Right forelimb (tissue), 1 donor: Measurements from ENCODE around the gene MARCOL.

ENCODE experiments used
- DNase-seq: peaks from one replicate; pipeline ENCODE4 v3.0.0-alpha.2; 2018

Gene MARCOL

DNA sequence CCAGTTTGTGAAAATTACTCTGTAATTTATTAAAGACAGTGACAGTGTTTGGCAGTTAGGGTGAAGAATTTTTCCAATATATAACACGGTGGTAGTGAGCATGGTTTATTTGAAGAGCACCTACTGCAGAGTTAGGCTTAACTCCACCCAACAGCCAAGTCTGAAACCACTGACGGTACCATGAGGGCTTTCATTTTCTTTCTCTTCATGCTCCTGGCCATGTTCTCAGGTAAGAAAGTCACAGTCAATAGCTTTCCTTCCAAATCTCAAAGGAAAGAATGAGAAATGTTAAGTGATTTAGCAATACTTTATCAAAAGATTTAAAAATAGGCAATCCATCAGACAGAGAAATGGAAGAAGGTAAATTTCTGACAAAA lies at the start of gene MARCOL:
Gene MARCOL (plus strand): TSS at position 108 of the 377 bp plus-strand sequence. CDS start 73 bp downstream, at position 181.
- DNase-seq, result no peak

- DNase-seq, result no peak
These were observed 47.3 kb upstream of the MARCOL start for GRCh38 chr5:148191010-148191409.

GRCh38 chr5:148193202-148193601 lies 45.1 kb upstream of the MARCOL start:
- no peak for DNase-seq

DNA sequence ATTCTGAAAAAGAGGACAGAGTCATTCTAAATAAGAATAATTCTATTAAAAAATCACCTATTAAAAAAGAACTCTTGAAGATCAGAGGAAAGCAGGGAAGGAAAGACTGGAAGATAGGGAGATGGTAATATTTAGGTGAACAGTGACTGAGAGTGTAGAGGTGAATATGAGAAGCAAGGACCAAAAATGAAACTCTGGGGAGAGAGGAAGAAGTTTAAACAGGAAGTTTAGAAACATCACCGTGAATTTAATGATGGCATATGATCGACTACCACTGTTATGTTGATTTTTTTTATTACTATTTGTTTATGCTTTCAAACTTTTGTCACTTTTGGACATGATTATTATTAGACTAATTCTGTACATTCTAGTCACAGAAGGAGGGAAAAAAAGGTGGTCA lies 37.2 kb upstream of the MARCOL start:
- DNase-seq, result no peak

- DNase-seq, result no peak
These were observed 35.7 kb upstream of the MARCOL start, which contains the start of gene SPINK6 for GRCh38 chr5:148202531-148203203. TSS of gene SPINK6 (plus strand) at chr5:148203042. CDS start at chr5:148203097, 55 bp downstream.

DNA sequence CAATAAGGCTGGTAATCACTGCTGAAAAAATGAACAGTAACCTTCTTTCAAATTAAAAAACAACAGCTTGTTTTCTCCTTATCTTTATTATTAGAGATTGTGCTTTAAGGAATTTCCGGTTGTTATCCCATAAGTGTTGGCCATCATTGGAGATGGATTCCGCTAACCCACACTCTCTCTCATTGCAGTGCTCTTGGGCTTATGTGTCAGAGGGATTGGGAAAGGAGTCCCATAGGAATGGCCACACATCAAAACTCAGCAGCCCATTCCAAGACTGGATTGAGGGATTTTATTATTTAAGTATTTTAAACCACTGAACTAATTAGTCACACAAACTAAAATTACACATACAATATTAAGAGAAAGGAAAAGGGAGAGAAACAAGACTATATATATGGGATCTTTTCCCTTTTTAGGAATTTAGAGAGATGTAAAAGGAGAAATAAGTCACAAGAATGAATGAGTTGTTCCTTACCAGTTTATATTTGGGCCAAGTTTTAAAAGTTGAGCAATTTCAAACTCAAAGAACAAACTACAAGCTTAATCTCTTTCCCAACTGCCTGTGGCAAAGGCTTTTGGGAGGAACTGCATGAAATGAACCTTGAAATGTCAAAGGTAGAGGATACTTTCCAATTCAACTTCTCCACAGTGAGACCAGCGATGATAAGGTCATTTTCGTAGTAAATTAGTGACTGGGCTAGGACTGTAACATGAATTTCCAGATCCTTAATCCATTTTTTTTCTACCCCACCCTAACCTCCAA lies 33.1 kb upstream of the MARCOL start:
- no peak for DNase-seq

DNA sequence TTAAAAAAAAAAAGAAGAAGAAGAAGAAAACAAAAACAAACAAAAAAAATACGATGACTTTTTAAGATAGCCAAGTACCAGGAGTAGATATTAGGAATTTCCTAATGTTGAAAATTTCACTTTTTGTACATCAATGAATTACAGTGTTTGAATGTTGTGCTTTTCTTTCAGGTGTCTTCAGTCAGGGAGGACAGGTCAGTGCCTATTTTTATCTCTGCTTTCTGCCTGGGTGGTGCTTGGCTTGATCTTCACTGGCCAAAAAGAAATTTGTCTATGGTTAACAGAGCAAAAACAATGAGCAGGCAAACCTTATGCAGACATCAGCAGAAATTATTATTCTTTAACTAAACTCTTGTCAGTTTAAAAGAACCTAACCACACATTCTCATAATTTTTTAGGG lies 32.5 kb upstream of the MARCOL start:
- no peak for DNase-seq

GRCh38 chr5:148206620-148207019 lies 31.7 kb upstream of the MARCOL start:
- no peak for DNase-seq

DNA sequence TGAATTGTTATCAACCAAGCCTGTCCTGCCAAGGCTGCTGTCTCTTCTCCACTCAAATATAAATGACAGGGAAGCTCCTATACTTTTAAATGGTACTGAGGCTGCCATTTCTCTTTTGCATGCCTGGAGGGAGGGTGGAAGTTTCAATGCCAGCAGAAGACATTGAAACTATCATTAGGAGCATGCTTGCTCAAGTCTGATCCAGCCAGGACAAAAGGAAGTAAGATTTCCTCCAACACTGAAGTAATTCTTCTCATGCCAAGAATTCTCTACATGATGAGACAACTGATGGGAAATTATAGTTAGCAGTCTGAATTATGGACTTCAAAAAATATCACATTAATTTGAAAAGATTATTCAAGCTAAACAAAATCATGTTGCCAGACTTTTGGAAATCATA lies 30.1 kb upstream of the MARCOL start:
- DNase-seq, result no peak

DNA sequence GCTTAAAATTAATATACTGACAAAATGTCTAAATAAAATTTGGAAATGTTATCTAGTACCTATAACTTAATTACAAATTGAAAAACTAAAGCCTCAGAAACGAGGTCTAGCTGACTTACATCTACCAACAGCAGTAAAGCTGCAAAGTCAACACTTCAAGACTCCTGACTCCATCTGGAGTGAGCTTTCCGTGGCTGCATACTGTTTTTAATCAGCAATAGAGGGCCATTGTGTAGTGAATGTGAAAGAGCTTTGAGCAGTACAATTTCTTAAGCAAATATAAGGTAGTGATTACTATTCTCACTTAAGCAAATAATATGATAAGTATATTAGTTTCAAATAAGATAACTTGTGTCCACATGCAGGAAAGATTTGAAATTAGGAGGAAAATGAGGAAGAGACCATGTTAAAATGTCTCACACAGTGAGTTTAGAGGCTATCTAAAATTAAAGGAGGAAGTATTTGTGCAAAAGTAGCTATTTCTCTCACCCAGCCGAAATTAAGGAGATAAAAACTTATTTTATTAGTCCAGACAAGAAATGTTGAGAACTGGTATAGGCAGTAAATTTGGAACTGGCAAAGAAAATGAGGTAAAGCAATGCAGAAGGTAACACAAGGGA lies 29.1 kb upstream of the MARCOL start:
- DNase-seq, result no peak

DNA sequence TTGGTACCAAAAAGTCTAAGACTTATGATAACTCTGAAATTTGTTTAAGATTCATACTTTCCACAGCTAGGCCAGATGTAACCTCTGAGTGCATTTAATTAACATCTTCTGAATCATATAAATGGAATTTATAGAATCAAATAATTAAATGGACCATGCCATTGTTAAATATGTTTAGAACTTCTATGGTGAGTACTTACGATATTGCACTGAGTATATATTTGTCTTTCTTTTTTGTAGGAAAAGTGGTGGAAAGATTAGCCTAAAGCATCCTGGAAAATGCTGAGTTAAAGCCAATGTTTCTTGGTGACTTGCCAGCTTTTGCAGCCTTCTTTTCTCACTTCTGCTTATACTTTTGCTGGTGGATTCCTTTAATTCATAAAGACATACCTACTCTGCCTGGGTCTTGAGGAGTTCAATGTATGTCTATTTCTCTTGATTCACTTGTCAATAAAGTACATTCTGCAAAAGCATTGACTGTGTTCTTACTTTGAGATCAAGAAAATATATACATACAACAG lies 23.6 kb upstream of the MARCOL start:
- DNase-seq, result no peak

DNA sequence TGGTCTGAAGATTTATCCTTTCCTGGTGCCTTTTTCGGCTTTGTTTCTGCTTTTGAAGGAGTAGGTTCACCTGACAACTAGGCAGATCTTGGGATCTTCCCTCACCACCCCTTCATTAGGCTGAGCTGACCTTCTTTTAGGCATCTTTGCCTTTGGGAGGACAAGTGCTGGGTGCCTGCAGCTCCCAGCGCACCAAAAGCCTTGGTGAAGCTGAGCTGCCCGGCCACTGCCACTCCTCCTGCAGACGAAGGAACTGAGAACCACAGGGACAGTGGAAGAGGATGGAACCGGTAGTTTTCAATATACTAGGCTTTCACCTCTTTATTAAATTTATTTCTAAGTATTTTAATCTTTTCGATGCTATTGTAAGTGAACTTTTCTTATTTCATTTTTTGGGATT lies 16.8 kb upstream of the MARCOL start:
- DNase-seq, result no peak

GRCh38 chr5:148224117-148224742 lies 14.1 kb upstream of the MARCOL start:
- no peak for DNase-seq

DNA sequence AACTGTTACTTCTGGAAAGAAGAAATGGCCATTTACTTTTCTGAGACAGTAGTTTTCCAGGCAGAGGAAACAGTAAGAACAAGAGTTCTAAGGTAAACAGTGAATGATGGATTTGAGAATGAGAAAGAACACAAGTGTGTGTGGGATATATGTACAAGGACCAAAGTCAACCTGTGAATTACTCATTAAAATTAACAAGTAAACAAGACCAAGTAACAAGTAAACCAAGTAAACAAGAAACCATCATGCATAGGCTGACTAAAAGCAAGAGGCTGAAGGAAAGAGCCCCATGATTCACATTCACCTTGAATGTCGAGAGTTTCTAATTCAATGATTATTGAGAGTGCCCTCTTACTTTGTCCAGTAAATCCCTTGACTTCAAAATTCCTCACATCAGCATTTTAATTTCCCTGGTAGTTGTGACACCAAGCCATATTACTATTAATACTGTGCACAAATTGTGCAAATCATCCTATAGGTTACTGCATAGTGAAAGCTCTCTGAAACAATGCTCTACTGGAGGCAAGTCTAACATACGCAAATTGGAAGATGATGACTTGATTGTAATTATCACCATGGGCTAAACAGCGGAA lies 9.8 kb upstream of the MARCOL start:
- no peak for DNase-seq

DNA sequence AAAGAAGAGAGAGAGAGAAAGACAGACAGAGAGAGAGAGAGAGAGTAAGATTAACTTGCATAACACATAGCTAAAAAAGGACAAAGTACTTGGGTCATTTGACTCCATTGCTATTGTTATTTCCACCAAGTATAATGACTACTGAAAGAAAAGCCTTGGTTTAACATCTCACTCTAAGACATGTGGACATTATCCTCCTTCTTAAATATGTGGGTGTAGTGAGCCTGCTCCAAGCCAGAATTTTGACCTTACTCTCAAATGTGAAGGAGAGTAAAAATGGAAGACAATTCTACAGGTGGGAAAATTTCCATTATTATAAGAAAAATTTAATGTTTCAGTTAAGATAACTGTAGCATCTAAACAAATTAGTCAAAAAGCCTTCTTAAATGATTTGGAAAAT lies 8.5 kb upstream of the MARCOL start:
- no peak for DNase-seq

GRCh38 chr5:148230240-148230639 lies 8.1 kb upstream of the MARCOL start:
- DNase-seq, result no peak

- DNase-seq, result no peak
These were observed 424 bp upstream of the MARCOL start for GRCh38 chr5:148237785-148238417.

GRCh38 chr5:148248894-148249293 lies 10.6 kb downstream of the MARCOL start:
- no peak for DNase-seq

GRCh38 chr5:148255456-148255855 lies 17.1 kb downstream of the MARCOL start:
- no peak for DNase-seq

DNA sequence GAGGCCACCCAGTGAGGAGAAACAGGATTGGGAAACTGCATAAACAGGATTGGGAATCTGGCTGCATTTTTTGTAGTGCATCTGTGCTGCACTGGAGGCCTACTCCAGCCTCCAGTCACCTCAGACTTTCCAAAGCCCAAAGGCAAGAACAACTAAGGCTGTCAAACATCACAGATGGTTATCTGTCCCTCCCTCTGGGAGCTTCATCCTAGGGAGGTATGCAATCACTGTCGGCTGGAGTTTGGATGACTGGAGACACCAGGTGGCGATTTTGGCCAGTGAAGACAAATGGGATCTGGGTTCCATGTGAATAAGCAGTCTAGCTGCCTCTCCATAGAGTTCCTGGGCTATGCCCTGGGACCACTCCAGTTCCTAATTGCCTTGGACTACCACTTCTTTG lies 21.0 kb downstream of the MARCOL start:
- no peak for DNase-seq

GRCh38 chr5:148261221-148261620 lies 22.9 kb downstream of the MARCOL start:
- DNase-seq, result no peak

GRCh38 chr5:148267962-148268361 lies 29.6 kb downstream of the MARCOL start:
- DNase-seq, result no peak
